HUES6 (cell line): ENCODE data around the gene MACROD2.
"Not testable (repeated sequence)": the region's sequence is repeated elsewhere in the genome, so short reads cannot be mapped to it uniquely, and the experiment has no call there.

ENCODE experiments used
- H3K27ac ChIP-seq: 2 replicates; pipeline ENCODE4 v1.7.0; 2013; ENCODE audit warnings: low read depth, mild to moderate bottlenecking, low read length, inconsistent platforms
- H3K27me3 ChIP-seq: 2 replicates; pipeline ENCODE4 v1.6.1; 2013; ENCODE audit warnings: low read length; ENCODE audit not compliant: control insufficient read depth, insufficient read depth
- H3K36me3 ChIP-seq: 2 replicates; pipeline ENCODE4 v1.6.1; 2013; ENCODE audit warnings: low read length; ENCODE audit not compliant: control insufficient read depth, insufficient read depth
- H3K4me1 ChIP-seq: 2 replicates; pipeline ENCODE4 v1.6.1; 2013; ENCODE audit warnings: low read length; ENCODE audit not compliant: control insufficient read depth, insufficient read depth
- H3K4me3 ChIP-seq: 2 replicates; pipeline ENCODE4 v1.5.1; 2013; ENCODE audit warnings: low read depth, low read length
- H3K9ac ChIP-seq: one replicate; pipeline ENCODE4 v1.6.1; 2013; ENCODE audit warnings: mild to moderate bottlenecking, low read length
- H3K9me3 ChIP-seq: 2 replicates; pipeline ENCODE4 v1.6.1; 2013; ENCODE audit warnings: low read depth, low read length; ENCODE audit not compliant: control insufficient read depth, insufficient read depth

Gene MACROD2

DNA sequence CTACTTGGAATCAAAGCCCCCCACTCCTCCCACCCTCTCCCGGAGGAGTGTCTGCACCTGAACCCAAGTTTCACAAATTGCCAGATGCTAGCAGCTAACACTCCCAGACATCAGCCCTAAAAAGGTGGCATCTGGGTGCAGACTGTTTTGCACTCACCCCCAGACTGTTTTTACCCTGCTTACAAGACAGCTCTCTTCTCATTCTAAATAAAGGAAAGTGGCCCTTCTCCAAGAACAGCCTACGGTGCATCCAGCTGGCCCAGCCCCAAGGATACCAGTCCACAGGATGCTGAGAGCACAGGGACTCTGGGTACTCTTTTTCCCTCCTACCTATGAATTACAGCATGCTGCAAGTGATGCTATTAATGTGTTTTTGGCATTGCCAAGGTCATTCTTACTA is 1184.1 kb downstream of the MACROD2 start:
- Histone ChIP-seq H3K4me3 (no peak overlapping the region), H3K27ac (no peak overlapping the region), H3K4me1 (no peaks in the 10 kb centered on the region), H3K9ac (no peak overlapping the region), H3K36me3 (no peaks in the 10 kb centered on the region), H3K9me3 (no peaks in the 10 kb centered on the region), H3K27me3 (no peaks in the 10 kb centered on the region)

DNA sequence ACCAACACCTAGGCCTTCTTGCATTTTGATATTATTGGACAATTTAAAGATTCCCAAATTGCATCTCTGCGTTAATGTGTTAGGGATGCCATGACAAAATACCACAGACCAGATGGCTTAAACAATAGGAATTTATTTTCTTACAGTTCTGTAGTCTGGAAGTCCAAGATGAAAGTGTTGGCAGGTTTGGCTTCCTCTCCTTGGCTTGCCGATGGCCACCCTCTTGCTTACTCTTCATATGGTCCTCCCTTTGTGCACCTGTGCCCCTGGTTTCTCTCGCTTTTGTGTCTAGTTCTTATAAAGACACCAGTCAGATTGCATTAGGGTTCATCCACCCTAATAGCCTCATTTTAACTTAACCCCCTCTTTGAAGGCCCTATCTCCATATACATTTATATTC is 1184.5 kb downstream of the MACROD2 start:
- Histone ChIP-seq H3K27ac (no peak overlapping the region), H3K27me3 (no peaks in the 10 kb centered on the region), H3K9ac (no peak overlapping the region), H3K4me1 (no peaks in the 10 kb centered on the region), H3K36me3 (no peaks in the 10 kb centered on the region), H3K4me3 (no peak overlapping the region), H3K9me3 (no peaks in the 10 kb centered on the region)

DNA sequence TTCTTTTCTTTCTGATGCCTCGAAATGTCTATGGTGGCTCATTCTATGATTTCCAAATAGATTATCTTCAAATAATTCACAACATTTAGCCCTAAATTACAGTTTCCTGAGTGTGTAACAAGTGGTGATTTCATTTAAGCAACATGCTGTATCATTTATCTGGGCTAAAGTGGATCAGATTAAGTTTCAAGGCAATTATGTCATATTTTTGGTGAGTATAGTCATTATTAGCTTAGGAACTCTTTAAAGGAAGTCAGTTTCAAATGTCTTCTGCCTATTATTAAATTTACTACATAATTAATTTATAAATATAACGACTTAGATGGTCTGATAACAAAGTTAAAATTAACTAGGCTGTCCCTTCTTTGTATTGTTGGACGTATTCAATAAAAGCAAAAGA is 1190.0 kb downstream of the MACROD2 start:
- no peaks in the 10 kb centered on the region for H3K4me1 ChIP-seq

DNA sequence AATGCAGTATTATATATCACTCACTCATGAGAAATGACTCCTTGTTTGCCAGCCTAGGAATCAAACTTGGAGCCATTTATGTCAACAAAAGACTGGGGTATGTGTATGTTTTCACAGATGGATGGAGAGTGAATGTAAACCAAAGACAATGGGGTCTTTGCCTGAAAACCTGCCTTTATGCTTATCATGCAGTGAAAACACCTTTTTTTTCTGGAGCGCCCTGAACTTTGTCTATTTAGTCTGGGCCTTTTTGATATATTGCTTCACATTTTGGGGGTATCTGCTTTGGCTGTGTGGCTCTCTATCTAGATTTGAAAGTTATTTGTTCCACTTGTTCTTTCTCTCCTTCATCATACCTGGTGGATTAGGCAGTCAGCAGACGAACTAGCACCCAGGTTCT is 1190.6 kb downstream of the MACROD2 start:
- Histone ChIP-seq H3K27me3 (no peaks in the 10 kb centered on the region), H3K9ac (no peak overlapping the region), H3K4me3 (no peak overlapping the region), H3K27ac (no peak overlapping the region), H3K9me3 (no peaks in the 10 kb centered on the region), H3K4me1 (peaks cover under 1% of the 10 kb centered on the region; the same call in 1 of the 2 replicates), H3K36me3 (no peaks in the 10 kb centered on the region)

More for the DNA sequence above, 1190.0 kb downstream of the MACROD2 start:
- H3K36me3 ChIP-seq, result no peaks in the 10 kb centered on the region
- H3K9me3 ChIP-seq, result no peaks in the 10 kb centered on the region
- no peak overlapping the region for H3K4me3 ChIP-seq
- no peak overlapping the region for H3K9ac ChIP-seq
- H3K27ac ChIP-seq, result no peak overlapping the region
- no peaks in the 10 kb centered on the region for H3K27me3 ChIP-seq

DNA sequence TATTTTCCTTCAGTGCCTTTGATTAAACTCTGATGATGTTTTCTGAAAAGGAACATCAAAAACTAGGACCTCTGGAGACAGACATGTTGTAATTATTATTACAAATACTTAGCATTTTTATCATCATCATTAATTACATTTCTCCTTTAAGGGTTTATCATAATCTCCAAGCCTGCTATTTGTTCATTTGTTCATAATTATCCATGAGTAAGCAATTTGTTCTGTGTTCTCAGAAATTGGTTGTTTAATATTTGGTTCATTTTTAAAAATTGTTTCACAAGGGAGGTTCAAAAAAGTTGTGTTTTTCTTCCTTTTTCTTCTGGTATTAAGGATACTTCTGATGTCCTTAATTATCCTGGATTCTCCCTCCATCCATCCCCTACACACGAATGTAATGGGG is 1192.3 kb downstream of the MACROD2 start:
- H3K27me3 ChIP-seq, result no peaks in the 10 kb centered on the region
- no peaks in the 10 kb centered on the region for H3K36me3 ChIP-seq
- H3K4me1 ChIP-seq, result peaks cover 8% of the 10 kb centered on the region; the same call in 1 of the 2 replicates
- no peak overlapping the region for H3K4me3 ChIP-seq
- H3K27ac ChIP-seq, result no peak overlapping the region
- no peaks in the 10 kb centered on the region for H3K9me3 ChIP-seq
- no peak overlapping the region for H3K9ac ChIP-seq

DNA sequence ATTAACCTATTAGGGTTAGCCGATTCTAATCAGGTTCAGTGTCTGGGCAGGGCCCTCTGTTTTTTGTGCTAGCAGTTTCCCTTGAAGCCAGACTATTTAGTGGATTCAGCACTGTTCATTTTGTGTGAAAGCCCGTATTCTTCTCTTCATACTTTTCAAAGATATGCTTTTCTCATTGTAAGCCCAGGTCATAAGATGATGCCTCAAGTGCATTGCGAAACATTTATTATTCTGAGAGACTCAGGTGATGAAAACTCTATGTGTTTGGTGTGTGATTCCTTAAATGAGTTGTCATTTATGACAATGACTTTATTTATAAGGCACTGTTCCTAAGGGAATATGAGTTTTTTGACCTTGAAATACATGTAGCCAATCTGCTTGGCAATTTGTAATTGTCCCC is 1193.1 kb downstream of the MACROD2 start:
- H3K9ac ChIP-seq, result no peak overlapping the region
- no peak overlapping the region for H3K27ac ChIP-seq
- no peaks in the 10 kb centered on the region for H3K9me3 ChIP-seq
- no peaks in the 10 kb centered on the region for H3K36me3 ChIP-seq
- no peak overlapping the region for H3K4me3 ChIP-seq
- H3K4me1 ChIP-seq, result peaks cover 8% of the 10 kb centered on the region; the same call in 1 of the 2 replicates
- H3K27me3 ChIP-seq, result no peaks in the 10 kb centered on the region

DNA sequence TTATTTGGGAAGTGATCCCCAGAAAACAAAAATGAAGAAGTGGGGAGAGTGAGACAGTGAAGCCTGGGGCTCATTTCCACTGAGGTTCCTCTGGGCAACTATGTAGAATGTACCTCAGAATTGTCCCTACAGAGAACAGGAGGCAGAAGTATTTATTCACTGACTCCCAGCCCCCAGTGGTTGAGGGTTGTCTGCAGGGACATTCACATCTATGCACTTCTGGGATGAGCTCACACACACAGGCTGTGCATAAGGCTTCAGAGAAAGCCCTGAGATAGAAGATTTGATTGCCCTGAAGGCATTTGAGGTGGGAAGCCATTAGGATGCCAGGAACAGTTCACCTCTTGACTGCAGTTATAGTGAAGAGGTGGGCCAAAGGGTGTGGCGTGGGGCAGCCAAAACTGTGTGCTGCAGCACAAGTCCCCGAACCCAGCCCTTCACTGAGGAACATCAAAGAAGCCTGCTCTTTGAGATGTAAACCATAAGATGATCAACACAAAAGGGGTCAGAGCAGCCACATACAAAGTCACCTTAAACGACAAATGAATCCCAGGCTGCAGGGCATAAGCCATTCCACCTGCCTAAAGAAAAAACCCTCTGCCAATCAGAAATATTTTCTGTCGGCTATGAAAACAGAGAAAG is 1195.9 kb downstream of the MACROD2 start:
- Histone ChIP-seq H3K4me3 (no peak overlapping the region), H3K4me1 (peaks cover 8% of the 10 kb centered on the region; the same call in 1 of the 2 replicates), H3K9me3 (no peaks in the 10 kb centered on the region), H3K27ac (no peak overlapping the region), H3K36me3 (no peaks in the 10 kb centered on the region), H3K27me3 (no peaks in the 10 kb centered on the region), H3K9ac (no peak overlapping the region)

DNA sequence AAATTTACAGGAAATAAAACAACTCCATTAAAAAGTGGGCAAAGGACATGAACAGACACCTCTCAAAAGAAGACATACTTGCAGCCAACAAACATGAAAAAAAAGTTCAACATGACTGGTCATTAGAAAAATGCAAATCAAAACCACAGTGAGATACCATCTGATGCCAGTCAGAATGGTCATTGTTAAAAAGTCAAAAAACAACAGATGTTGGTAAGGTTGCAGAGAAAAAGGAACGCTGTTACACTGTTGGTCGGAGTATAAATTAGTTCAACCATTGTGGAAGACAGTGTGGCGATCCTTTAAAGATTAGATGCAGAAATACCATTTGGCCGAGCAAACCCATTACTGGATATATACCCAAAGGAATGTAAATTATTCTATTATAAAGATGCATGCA is 1200.1 kb downstream of the MACROD2 start:
- Histone ChIP-seq H3K4me1 (peaks cover 8% of the 10 kb centered on the region; the same call in 1 of the 2 replicates), H3K27ac (no peak overlapping the region), H3K4me3 (no peak overlapping the region), H3K9me3 (no peaks in the 10 kb centered on the region), H3K36me3 (no peaks in the 10 kb centered on the region), H3K27me3 (no peaks in the 10 kb centered on the region), H3K9ac (no peak overlapping the region)

DNA sequence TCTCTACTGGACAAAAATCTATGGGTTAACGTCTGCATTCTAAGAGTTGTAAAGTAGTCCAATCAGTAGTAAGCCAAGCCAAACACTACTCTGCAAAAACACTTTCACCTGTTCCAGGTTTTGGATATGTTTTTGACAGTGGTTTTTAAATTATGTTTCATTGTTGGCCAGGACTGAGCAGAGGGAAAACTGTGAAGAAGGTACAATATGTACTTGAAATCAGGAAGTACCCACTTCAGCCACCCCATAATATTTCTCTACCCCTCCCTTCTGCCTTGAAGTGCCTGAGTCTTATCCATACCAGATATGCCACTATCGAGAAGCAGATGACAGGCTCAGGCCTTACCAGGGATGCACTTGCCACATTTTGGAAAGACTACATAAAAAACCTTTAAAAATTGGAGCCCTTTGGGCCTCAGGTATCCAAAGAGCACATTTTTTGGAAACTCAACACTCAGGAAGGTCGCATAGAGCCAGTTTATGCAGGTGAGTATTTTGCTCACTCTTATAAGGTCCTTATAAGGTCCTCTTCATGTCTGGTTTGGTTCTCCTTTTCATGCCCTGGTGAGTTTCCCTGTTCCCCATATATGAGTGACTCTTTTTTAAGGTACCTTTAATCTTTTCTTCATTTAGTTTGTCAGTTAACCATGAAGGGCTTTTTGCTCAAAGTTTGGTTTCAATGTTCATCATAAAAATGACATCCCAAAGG is 1201.4 kb downstream of the MACROD2 start:
- H3K27ac ChIP-seq, result no peak overlapping the region
- no peaks in the 10 kb centered on the region for H3K27me3 ChIP-seq
- H3K4me1 ChIP-seq, result no peaks in the 10 kb centered on the region
- no peaks in the 10 kb centered on the region for H3K9me3 ChIP-seq
- no peak overlapping the region for H3K9ac ChIP-seq
- no peaks in the 10 kb centered on the region for H3K36me3 ChIP-seq
- H3K4me3 ChIP-seq, result no peak overlapping the region

DNA sequence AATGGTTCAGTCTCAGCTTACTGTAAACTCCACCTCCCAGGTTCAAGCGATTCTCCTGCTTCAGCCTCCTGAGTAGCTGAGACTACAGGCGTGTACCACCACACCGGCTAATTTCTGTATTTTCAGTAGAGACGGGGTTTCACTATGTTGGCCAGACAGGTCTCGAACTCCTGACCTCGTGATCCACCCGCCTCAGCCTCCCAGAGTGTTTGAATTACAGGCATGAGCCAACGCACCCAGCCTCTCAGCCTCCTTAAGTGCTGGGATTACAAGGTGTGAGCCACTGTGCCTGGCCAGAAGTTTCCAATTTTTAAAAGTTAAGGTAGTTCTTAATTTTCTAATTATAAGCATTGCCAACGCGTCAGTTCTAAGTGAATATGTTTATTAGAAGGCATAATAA is 1202.7 kb downstream of the MACROD2 start:
- not testable (repeated sequence) for H3K9ac ChIP-seq, H3K4me3 ChIP-seq, H3K27ac ChIP-seq, H3K36me3 ChIP-seq, H3K4me1 ChIP-seq, H3K27me3 ChIP-seq, H3K9me3 ChIP-seq

DNA sequence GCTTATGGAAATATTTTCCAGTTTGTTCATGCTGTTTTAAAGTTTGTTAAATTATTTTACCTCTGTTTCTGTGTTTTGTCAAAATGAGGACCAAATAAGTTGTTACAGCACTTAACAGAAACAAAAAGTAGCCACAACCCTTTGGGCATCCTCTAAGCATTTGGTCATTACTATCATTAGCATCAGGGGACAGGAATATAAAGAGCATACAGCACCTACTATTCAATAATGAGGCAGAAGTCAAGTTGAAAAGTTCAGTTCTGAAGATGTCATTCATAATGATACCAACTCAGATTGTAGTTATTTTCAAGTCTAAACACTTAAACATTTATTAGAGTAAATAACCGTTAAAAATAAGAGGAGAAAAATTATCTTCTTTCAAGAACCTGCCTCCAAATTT is 1204.4 kb downstream of the MACROD2 start:
- no peak overlapping the region for H3K27ac ChIP-seq
- no peak overlapping the region for H3K9ac ChIP-seq
- no peak overlapping the region for H3K4me3 ChIP-seq
- no peaks in the 10 kb centered on the region for H3K4me1 ChIP-seq
- no peaks in the 10 kb centered on the region for H3K36me3 ChIP-seq
- H3K27me3 ChIP-seq, result no peaks in the 10 kb centered on the region
- H3K9me3 ChIP-seq, result no peaks in the 10 kb centered on the region
